Keratinocyte (primary cell): ENCODE results near the gene ZCCHC17. TPM values are rescaled to one million over a fixed set of nuclear protein-coding genes. Genes with fewer than 3 reads are reported as not detected.

Source experiments
- DNase-seq: peaks from one replicate; pipeline ENCODE4 v3.0.0-alpha.2; 2011; ENCODE audit warnings: low read depth, missing footprints, low spot score
- FAIRE-seq: peaks from 2 replicates; lab custom pipeline; 2011; peaks lifted over from hg19 to GRCh38; lab: Jason Lieb, UNC
- H2AFZ ChIP-seq: 2 replicates; pipeline ENCODE4 v1.6.0; 2012; ENCODE audit warnings: low read length, control low read depth, inconsistent platforms; ENCODE audit not compliant: control insufficient read depth
- H3K27ac ChIP-seq: 2 replicates; pipeline ENCODE4 v1.5.1; 2011; ENCODE audit warnings: low read length; ENCODE audit not compliant: control insufficient read depth, insufficient read depth
- H3K27me3 ChIP-seq: 3 replicates; pipeline ENCODE4 v1.6.0; 2011; ENCODE audit warnings: low read length; ENCODE audit not compliant: control insufficient read depth, insufficient read depth; ENCODE audit errors: extremely low read depth
- H3K36me3 ChIP-seq, 2 experiments: 2 replicates in 1 of 2; 3 replicates in 1 of 2; pipeline ENCODE4 v1.5.1; 2011; ENCODE audit warnings: low read length in 2 of 2, mild to moderate bottlenecking in 1 of 2; ENCODE audit not compliant: control insufficient read depth in 2 of 2, insufficient read depth in 2 of 2; ENCODE audit errors: extremely low read depth in 1 of 2
- H3K4me1 ChIP-seq: 3 replicates; pipeline ENCODE4 v1.5.1; 2011; ENCODE audit warnings: low read length; ENCODE audit not compliant: control insufficient read depth, insufficient read depth; ENCODE audit errors: extremely low read depth
- H3K4me2 ChIP-seq: 3 replicates; pipeline ENCODE4 v1.6.0; 2011; ENCODE audit warnings: low read depth, low read length; ENCODE audit not compliant: control insufficient read depth, insufficient read depth; ENCODE audit errors: extremely low read depth
- H3K4me3 ChIP-seq, 3 experiments: fragments of 200-600 bp in 1 of 3; sonication (generic) in 1 of 3; 2 replicates in 2 of 3; 3 replicates in 1 of 3; pipeline ENCODE4 v1.5.1; 2011 to 2016; ENCODE audit warnings: low read length in 3 of 3, mild to moderate bottlenecking in 3 of 3, control low read depth in 2 of 3, inconsistent platforms in 1 of 3, low read depth in 1 of 3, mixed read lengths in 1 of 3, mixed run types in 1 of 3, moderate library complexity in 1 of 3; ENCODE audit not compliant: control insufficient read depth in 2 of 3, insufficient read depth in 2 of 3; ENCODE audit errors: extremely low read depth in 1 of 3
- H3K79me2 ChIP-seq: 2 replicates; pipeline ENCODE4 v1.6.0; 2012; ENCODE audit warnings: low read length; ENCODE audit not compliant: control insufficient read depth, insufficient read depth
- H3K9ac ChIP-seq: 3 replicates; pipeline ENCODE4 v1.6.0; 2011; ENCODE audit warnings: low read length; ENCODE audit not compliant: control insufficient read depth, insufficient read depth; ENCODE audit errors: extremely low read depth
- H3K9me1 ChIP-seq: 3 replicates; pipeline ENCODE4 v1.6.0; 2011; ENCODE audit warnings: low read length; ENCODE audit not compliant: control insufficient read depth, insufficient read depth; ENCODE audit errors: extremely low read depth
- H3K9me3 ChIP-seq: 2 replicates; pipeline ENCODE4 v1.5.1; 2012; ENCODE audit warnings: low read depth, low read length; ENCODE audit not compliant: control insufficient read depth
- H4K20me1 ChIP-seq: 3 replicates; pipeline ENCODE4 v1.6.0; 2011; ENCODE audit warnings: low read length; ENCODE audit not compliant: control insufficient read depth, insufficient read depth; ENCODE audit errors: extremely low read depth
- CTCF ChIP-seq, 3 experiments: IDR thresholded peaks in 1 of 3; conservative IDR thresholded peaks in 1 of 3; optimal IDR thresholded peaks in 1 of 3; 2 replicates in 2 of 3; 3 replicates in 1 of 3; pipeline versions ENCODE3 to v1.5.1; 2011; ENCODE audit warnings: low read length in 3 of 3, mild to moderate bottlenecking in 3 of 3, moderate library complexity in 2 of 3, control low read depth in 1 of 3, inconsistent platforms in 1 of 3; ENCODE audit not compliant: insufficient read depth in 2 of 3; ENCODE audit errors: extremely low read depth in 1 of 3
- EZH2 ChIP-seq: IDR thresholded peaks from one replicate; pipeline ENCODE4 v1.6.1; 2012; ENCODE audit warnings: inconsistent platforms, mild to moderate bottlenecking, low read length, moderate library complexity
- dilution Hi-C: fragments of 300-500 bp; cut with MboI; formaldehyde crosslinking; loops from one replicate; pipeline ENCODE4 v1.7.0; 2020; ENCODE audit warnings: low sequenced_read_pairs; ENCODE audit not compliant: extremely low pct_ligation_motif_present
- polyA plus RNA-seq, 5 experiments: library from polyadenylated mRNA; depleted of rRNA in 3 of 5; stranded (reverse) in 3 of 5; stranded (forward) in 1 of 5; unstranded in 1 of 5; fragments of >200 nt; gene quantifications; 1 replicate in 1 of 5; 2 replicates in 3 of 5; 3 replicates in 1 of 5; pipeline versions ENCODE4 v1.2.1 to v1.2.3, GENCODE V29; 2011 to 2012; ENCODE audit warnings: missing spikeins in 2 of 5, low read depth in 1 of 5, low replicate concordance in 1 of 5

Gene ZCCHC17
- polyA plus RNA-seq, 1 donor (not counting 4 experiments of a cell fraction or from before 2014, with no cell fraction given) = 70.0 TPM

DNA sequence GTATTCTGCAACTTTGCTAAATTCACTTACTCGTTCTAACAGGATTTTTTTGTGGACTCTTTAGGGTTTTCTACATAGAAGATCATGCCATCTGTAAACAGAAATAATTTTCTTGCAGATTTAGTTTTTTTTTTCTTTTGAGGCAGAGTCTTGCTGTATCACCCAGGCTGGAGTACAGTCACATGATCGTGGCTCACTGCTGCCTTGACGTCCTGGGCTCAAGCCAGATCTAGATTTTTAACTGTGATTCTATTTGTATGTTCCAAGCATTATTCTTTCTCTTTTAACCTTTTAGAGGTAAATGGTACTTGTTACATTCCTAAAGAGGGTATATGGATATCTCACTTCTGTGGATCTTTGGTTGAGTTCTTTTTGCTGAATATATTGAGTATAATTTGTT is 57.5 kb downstream of the ZCCHC17 start:
- no peak for TF ChIP-seq CTCF (optimal IDR thresholded peaks at IDR 0.05 in 1 of 3, IDR thresholded peaks at IDR 0.05 in 1 of 3, conservative IDR thresholded peaks at IDR 0.05 in 1 of 3; ENCODE audit: extremely low read depth in 1 of 3, insufficient read depth in 2 of 3, low read length in 3 of 3)
- no peak for TF ChIP-seq EZH2
- Histone ChIP-seq H3K27ac (no peak overlapping the region), H3K27me3 (no peaks in the 10 kb centered on the region), H2AFZ (no peak overlapping the region), H3K4me1 (no peaks in the 10 kb centered on the region), H3K9ac (no peak overlapping the region), H3K9me1 (no peaks in the 10 kb centered on the region), H3K36me3 (peaks cover 6 to 19% of the 10 kb centered on the region in 2 experiments), H4K20me1 (no peaks in the 10 kb centered on the region), H3K9me3 (no peaks in the 10 kb centered on the region), H3K79me2 (no peaks in the 10 kb centered on the region), H3K4me2 (no peak overlapping the region), H3K4me3 (no peak overlapping the region)
- no peak for DNase-seq
- no peak for FAIRE-seq
- dilution Hi-C loops = no loop called here

- H3K79me2 ChIP-seq = no peaks in the 10 kb centered on the region
- H3K4me2 ChIP-seq = no peak overlapping the region
- no peaks in the 10 kb centered on the region for H3K9me1 ChIP-seq
- H3K27me3 ChIP-seq = no peaks in the 10 kb centered on the region
- dilution Hi-C loops = no loop called here
- H3K4me3 ChIP-seq = no peak overlapping the region
- no peak for FAIRE-seq
- no peaks in the 10 kb centered on the region for H4K20me1 ChIP-seq
- DNase-seq = no peak
- H3K36me3 ChIP-seq = peaks cover 4 to 18% of the 10 kb centered on the region in 2 experiments
- no peak for TF ChIP-seq EZH2
- TF ChIP-seq CTCF (optimal IDR thresholded peaks at IDR 0.05 in 1 of 3, IDR thresholded peaks at IDR 0.05 in 1 of 3, conservative IDR thresholded peaks at IDR 0.05 in 1 of 3; ENCODE audit: extremely low read depth in 1 of 3, insufficient read depth in 2 of 3, low read length in 3 of 3) = no peak
- H3K27ac ChIP-seq = no peak overlapping the region
- no peak overlapping the region for H2AFZ ChIP-seq
- H3K9ac ChIP-seq = no peak overlapping the region
- no peaks in the 10 kb centered on the region for H3K4me1 ChIP-seq
- H3K9me3 ChIP-seq = no peaks in the 10 kb centered on the region
Observed at GRCh38 chr1:31356427-31356826, 59.6 kb downstream of the ZCCHC17 start.
